Omental fat pad (tissue), 4 donors: Measurements from ENCODE around the gene KRT40. TPM values are rescaled to one million over a fixed set of nuclear protein-coding genes. Genes with fewer than 3 reads are reported as not detected.
"Not testable (repeated sequence)": the region's sequence is repeated elsewhere in the genome, so short reads cannot be mapped to it uniquely, and the experiment has no call there.

Experiments
- ATAC-seq: fragments of 150-250 bp; one replicate; pipeline ENCODE4 v1.9.1; 2016; ENCODE audit warnings: mild to moderate bottlenecking, moderate library complexity; ENCODE audit not compliant: low FRiP score
- DNase-seq: peaks from one replicate; pipeline ENCODE4 v3.0.0-alpha.2; 2019; ENCODE audit warnings: low spot score
- total RNA-seq, 4 donors: library from RNA; depleted of rRNA; stranded (reverse); fragments of >200 nt; gene quantifications; one replicate each; pipeline ENCODE4 v1.1.0, GENCODE V29; 2016
- TF ChIP-seq, protein P1 (sequence below), 3 donors: fragments of 450-650 bp; IDR thresholded peaks; one replicate each; pipeline ENCODE4 v1.5.1; 2016 to 2017; ENCODE audit warnings: antibody characterized with exemption in 3 of 3, mild to moderate bottlenecking in 3 of 3, moderate library complexity in 2 of 3

Gene KRT40
- total RNA-seq, 4 donors from 2014 or later, result not detected

DNA sequence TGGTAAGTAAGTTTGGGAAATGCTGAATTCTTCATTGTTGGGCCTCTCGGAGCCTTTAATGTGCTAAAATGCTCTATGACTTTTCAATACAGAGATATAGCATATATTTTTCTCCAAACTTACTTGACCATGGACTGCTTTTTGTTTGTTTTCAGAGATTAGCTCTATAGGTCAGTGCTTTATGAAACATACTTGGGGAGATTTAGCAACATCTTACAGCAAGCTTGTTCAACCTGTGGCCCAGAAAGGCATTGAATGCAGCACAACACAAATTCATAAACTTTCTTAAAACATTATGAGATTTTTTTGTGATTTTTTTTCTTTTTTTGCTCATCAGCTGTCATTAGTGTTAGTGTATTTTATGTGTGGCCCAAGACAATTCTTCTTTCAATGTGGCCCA is 25.8 kb upstream of the KRT40 start:
- no peak for DNase-seq
- TF ChIP-seq, protein P1, sequence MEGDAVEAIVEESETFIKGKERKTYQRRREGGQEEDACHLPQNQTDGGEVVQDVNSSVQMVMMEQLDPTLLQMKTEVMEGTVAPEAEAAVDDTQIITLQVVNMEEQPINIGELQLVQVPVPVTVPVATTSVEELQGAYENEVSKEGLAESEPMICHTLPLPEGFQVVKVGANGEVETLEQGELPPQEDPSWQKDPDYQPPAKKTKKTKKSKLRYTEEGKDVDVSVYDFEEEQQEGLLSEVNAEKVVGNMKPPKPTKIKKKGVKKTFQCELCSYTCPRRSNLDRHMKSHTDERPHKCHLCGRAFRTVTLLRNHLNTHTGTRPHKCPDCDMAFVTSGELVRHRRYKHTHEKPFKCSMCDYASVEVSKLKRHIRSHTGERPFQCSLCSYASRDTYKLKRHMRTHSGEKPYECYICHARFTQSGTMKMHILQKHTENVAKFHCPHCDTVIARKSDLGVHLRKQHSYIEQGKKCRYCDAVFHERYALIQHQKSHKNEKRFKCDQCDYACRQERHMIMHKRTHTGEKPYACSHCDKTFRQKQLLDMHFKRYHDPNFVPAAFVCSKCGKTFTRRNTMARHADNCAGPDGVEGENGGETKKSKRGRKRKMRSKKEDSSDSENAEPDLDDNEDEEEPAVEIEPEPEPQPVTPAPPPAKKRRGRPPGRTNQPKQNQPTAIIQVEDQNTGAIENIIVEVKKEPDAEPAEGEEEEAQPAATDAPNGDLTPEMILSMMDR (IDR thresholded peaks at IDR 0.05), result no peak
- no peak for ATAC-seq

DNA sequence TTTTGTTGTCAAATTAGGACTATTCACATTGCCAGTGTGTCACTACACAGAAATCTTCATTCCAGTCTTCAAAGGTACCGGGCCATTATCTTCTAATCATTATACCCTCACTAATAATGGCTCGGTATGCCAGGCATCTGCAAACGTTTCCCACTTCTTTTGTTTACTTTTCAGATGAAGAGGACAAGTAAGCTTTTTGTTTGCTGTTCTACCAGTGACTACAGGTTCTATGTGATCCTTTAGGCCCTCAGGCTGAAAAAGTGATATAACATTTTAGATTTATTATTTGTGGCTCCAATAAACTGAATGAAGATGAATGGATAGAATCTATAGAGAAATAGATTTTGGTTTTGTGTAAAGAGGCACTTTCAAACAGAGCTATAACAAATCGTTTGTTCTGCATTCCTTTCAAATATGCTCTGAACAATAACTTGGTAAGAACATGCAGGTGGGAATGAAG is 25.2 kb upstream of the KRT40 start:
- TF ChIP-seq, protein P1 (IDR thresholded peaks at IDR 0.05), result no peak
- no peak for DNase-seq
- ATAC-seq, result no peak

DNA sequence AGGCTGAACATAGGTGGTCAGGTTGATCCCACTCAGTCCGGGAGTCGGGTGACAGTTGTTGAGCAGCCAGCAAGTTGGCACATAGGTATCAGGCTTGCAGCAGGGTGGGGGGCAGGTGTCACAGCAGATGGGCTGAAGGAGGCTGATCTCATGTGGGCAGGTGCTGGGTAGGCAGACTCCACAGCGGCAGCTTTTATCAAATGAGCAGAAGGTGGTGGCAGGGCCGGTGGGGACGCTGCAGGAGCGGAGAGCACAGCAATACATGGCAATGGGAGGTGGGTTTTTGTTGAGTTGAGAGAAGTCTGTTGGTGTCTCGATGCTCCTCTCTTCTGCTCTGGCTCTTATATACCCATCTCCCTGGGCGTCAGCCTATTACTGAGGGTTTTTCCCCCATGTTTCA is 24.7 kb upstream of the KRT40 start, which contains the start of gene KRTAP3-1:
TSS of gene KRTAP3-1 (minus strand) at position 318 of the 400 bp plus-strand sequence. CDS start at position 264, 54 bp downstream.
- no peak for DNase-seq
- TF ChIP-seq, protein P1 (IDR thresholded peaks at IDR 0.05), result no peak
- no peak for ATAC-seq

DNA sequence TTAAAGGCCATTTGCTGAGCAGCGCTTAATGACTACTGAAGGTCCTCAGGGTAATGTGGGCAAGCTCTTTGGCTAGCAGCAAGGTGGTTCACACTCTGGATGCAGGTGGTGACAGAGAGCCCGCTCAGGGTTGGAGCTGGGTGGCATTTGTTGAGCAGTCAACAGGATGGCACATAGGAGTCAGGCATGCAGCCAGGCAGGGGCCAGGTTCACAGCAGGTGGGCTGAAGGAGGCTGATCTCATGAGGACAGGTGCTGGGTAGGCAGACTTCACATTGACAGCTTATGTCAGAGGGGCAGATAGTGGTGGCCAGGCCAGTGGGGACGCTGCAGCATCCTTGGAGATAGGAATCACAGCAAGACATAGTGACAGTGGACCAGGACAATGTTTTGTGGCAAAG is 20.3 kb upstream of the KRT40 start:
- TF ChIP-seq, protein P1 (IDR thresholded peaks at IDR 0.05), result no peak
- ATAC-seq (no peak), DNase-seq (no peak)

DNA sequence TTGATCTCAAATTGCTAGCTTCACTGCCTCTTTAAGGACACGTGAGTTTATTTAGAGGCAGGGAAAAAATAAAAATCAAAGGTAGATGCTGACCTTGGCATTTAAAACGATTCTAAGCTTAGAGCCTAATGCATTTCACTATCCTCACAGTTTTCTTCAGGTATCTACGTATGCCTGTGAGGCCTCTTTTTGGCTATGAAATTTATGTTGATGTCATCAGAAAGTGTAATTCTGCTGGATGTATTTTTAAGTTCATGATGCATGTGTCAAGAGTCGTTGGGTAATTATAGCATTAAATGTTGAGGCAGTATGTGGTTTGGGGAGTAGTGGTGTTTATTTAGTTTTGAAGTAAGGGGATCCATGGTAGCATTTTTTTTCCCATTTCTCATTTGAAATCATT is 19.8 kb upstream of the KRT40 start:
- DNase-seq, result no peak
- no peak for ATAC-seq
- TF ChIP-seq, protein P1 (IDR thresholded peaks at IDR 0.05), result no peak

DNA sequence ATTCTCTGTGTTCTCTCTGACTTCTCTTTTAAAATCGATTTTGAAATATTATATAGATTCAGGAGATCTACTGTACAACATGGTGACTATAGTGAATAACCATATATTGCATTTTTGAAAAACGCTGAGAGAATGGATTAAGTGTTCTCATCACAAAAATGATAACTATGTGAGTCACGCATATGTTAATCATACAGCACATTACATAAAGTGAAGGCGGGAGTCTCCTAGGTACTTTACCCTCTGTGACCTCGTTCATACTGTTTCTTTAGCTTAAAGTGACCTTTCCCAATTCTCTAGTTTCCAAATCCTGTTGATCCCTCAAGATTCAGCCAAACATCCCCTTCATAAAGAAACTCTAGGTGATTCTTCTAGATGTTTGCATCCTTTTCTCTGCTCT is 18.7 kb upstream of the KRT40 start:
- DNase-seq, result no peak
- TF ChIP-seq, protein P1 (IDR thresholded peaks at IDR 0.05), result no peak
- ATAC-seq, result no peak

DNA sequence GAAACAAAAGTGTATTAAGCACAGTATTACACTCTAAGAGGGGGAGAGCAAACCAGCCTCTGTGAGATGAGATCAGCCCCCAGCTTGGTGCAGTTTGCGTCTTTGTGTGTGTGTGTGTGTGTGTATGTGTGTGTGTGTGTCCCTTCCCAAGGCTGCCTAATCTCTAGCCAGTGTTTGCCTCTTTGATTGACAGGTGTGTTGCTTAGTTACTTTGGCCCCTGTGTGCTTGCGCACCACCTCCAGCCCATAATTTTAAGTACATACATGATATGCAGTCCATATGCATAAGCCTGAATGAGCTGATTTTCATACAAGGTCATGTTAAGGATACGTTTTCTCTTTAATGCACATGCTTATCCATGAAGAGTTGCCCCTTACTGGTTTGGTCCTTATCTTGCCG is 17.7 kb upstream of the KRT40 start:
- DNase-seq, result no peak

DNA sequence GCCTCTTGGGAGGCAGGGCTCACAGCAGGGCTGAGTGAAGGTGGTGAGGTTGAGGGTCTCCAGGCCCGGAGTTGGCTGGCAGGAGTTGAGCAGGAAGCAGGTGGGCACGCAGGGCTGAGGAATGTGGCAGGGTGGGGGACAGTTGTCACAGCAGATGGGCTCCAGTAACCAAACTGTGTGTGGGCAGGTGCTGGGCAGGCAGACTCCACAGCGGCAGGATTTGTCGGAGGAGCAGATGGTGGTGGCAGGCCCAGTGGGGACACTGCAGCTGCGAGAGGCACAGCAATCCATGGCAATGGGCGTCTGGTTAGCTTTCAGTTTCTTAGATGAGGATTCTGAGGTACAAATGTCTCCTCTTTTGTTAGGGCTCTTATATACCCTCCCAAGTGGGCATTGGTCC is 15.4 kb upstream of the KRT40 start, which contains the start of gene KRTAP3-2:
TSS of gene KRTAP3-2 (minus strand) at position 344 of the 400 bp plus-strand sequence. CDS start at position 291, 53 bp downstream.
- DNase-seq, ATAC-seq: not testable (repeated sequence)

More for the DNA sequence above, 17.7 kb upstream of the KRT40 start:
- no peak for ATAC-seq
- TF ChIP-seq, protein P1 (IDR thresholded peaks at IDR 0.05), result no peak
